ENCODE measurements around the gene LMX1B.
"Not testable (repeated sequence)": the region's sequence is repeated elsewhere in the genome, so short reads cannot be mapped to it uniquely, and the experiment has no call there.

The LMX1B gene

GRCh38 chr9:126699401-126699881 is 85.7 kb downstream of the LMX1B start:
- DNase-seq, result no peak

DNA sequence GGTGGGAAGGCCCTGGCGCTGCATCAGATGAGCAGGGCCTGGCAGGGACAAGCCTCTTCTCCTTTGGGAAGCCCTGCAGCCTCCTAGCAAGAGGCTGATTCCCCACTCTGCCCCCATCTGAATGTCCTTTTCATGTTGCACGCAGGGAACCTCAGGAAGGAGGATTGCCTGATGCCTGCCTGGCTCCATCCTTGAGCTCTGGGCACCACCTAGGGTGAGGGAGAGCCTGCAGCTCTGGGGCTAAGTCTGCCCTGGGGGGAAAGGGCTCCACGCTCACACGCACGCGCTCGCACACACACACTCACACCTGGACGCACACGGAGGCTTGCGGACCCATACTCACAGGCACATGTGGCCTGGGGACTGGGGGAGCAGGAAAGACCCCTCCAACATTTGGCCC is 86.6 kb downstream of the LMX1B start:
- no peak for DNase-seq

DNA sequence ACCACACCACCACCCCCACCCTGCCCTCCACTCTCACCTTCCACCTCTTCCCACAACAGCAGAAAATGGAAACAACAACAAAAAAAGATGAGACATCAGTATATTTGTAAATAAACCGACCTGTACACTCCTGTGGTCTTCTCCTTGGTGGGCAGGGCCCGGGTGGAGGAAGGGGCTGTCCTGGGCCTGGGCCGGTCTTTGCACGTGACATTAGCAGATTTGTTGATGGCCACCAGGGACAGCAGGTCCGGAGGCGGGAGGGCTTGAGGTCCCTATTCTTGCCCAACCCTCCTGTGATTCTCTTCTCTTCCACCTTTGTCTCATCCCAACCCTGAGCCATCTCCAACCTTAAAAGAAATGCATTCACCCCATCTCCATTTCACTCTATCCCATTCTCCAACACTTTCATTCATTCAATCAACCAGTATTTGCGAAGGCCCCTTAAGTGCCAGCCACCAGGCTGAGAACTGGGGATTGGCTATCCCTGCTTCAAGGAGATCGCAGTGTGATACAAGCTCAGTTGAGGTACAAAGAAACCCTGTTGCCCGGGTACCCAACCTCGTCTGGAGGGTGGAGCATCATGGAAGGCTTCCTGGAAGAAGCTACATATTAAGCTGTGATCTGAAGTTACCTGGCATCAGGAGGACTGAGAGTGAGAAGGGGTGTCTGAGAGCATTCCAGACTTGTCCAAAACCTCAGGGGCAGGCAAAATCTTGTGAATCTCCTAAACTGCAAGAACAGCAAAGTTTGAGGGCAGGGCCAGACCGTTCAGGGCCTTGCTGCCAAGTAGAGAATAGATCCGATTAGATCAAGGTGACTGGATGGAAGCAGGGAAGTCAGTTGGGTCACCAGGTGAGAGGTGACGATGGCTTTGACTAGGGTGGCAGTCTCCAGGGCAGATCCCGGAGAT is 87.4 kb downstream of the LMX1B start:
- DNase-seq, result no peak

GRCh38 chr9:126701813-126702140 is 88.0 kb downstream of the LMX1B start:
- DNase-seq, result no peak

DNA sequence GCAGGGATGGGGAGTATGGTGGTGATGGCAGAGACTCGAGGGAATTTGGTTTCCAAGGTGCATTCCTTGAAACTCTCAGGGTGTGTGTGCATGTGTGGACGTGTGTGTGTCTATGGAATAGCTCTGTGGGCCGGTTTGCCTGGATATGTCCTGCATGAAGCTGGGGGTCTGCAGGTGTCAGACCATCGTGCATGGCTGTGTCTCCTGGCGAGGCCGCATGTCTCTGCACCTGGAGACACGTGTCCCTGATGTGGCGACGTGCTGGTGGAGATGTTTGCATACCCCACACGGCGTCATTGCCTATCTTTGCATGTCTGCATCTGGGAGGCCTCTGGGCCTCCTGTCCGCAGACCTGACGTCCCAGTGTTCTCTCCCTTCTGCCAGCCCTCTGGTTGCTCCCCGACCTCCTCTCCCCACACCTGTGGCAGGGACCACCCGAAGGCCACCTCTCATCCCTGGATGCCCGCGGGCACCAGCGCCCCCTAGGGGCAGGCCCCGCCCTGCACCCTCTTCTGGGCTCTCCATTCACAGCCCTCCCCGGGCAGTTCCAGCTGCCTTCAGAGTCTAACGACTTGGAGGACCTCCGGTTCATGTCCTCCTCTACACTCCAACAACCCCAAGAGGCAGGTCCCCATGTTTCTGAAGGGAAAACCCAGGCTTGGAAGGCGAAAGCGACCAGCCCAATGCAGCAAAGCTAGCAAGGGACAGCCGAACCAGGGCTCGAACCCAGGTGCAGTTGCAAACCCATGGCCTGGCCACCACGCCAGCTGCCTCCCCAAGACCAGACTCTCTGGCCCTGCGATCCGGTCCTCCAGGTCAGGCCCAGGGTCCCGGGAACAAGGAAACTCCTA is 88.6 kb downstream of the LMX1B start:
- DNase-seq, result peak in 1 of 2 donors; percentile 41

GRCh38 chr9:126703002-126703865 is 89.5 kb downstream of the LMX1B start:
- no peak for DNase-seq

GRCh38 chr9:126703866-126704156 is 90.1 kb downstream of the LMX1B start:
- DNase-seq, result no peak

- DNase-seq, result no peak
Measured at GRCh38 chr9:126704157-126704891, 90.6 kb downstream of the LMX1B start.

GRCh38 chr9:126704892-126705766 is 91.4 kb downstream of the LMX1B start:
- DNase-seq, result peak; percentile 84 to 89

DNA sequence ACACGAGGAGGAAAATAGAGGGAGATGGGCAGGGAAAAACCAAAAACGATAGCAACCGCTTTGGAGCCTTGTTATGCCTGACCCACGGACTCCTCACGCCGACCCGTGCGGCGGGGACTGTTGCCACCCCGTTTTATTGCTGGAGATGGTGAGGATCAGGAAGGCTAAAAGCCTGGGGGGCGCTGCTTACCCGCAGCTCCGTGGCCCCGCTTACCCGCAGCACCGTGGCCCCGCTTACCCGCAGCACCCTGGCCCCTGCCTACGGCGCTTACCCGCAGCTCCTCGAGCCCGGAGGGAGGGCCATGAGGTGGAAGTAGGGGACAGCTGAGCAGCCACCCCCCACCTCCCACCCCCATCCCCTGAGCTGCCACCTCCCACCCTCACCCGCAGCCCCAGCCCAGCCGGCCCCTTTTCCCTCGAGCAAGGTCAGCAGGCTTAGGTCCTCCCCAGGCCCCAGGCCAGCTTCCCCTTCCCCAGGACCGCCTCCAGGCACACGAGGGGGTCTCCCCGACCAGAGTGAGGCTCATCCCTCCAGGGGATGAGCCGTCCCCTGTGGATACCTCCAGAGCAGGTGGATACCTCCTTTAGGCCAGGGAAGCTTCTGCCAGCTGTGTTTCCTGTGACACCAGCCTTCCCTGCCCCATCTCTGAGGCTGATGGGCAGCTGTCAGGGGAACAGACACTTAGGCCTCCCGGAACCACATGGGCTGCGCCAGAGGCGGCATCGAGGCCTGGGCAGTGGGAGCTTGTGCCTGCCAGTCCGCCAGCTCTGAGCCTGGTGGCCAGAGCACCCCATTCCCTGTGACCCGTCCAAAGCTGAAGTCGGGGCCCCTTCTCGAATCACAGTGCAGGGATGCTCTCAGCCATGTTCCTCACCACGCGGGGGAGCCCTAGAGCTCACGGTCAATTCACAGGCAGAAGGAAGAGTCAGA is 92.3 kb downstream of the LMX1B start:
- DNase-seq, result peak; percentile 67 to 77

GRCh38 chr9:126706698-126707053 is 92.9 kb downstream of the LMX1B start:
- no peak for DNase-seq

DNA sequence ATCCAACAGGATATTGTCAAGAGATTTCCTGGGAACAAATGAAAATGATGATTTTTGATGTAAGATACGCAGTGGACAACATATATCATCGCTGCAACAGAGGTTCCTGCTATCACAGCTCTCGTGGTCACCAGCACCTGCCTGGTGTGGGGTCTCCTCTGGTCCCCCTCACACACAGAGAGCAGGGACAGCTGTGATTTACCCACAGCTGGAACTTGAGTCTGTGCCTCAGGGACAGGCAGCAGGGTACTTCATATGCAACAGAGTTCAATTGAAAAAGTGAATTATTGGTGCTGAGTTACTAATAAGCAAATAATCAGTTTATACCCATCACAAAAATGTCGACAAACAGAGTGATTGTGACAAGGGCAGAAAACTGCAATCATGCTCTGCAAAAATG is 93.4 kb downstream of the LMX1B start:
- no peak for DNase-seq

DNA sequence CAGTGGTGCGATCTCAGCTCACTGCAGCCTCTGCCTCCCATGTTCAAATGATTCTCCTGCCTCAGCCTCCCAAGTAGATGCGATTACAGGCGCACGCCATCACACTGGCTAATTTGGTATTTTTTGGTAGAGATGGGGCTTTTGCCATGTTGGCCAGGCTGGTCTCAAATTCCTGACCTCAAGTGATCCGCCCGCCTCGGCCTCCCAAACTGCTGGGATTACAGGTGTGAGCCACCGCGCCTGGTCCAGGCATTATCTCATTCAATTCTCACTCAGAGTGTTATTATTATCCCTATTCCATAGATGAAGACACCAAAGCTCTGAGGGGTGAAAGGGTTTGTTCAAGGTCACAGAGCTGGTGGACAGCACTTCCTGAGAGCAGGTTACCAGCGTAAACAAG is 94.0 kb downstream of the LMX1B start:
- DNase-seq, result not testable (repeated sequence)

DNA sequence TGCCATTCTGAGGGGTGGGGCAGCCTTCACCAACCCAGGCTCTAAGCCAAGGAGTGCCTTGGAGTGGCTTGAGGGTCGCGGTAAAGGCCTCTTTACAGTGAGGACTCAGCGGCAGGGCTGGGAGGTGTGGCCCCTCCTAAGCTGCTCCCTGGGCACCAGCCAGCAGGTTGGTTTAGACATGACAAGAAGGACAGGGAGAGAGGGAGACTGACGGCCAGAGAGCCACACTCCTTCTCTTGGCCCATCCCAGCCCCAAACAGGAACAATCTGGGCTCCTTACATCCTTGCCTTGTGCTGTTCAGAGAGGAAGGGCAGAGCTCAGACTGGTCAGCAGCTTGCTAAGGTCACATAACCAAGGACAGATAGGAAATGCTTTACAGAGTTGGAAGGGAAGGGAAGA is 94.5 kb downstream of the LMX1B start:
- DNase-seq, result no peak

GRCh38 chr9:126709241-126709640 is 95.5 kb downstream of the LMX1B start:
- DNase-seq, result no peak

- DNase-seq, result no peak
Measured at GRCh38 chr9:126715382-126715781, 101.7 kb downstream of the LMX1B start.

- DNase-seq, result not testable (repeated sequence)
Measured at GRCh38 chr9:126717441-126717840, 103.7 kb downstream of the LMX1B start.

GRCh38 chr9:126719618-126720031 is 105.9 kb downstream of the LMX1B start:
- DNase-seq, result peak; percentile 93 to 94

GRCh38 chr9:126720036-126720435 is 106.3 kb downstream of the LMX1B start:
- no peak for DNase-seq
